ENCODE data around the gene POPDC2. TPM values are rescaled to one million over a fixed set of nuclear protein-coding genes. Genes with fewer than 3 reads are reported as not detected.

POPDC2 gene
- polyA plus RNA-seq, 1 of the 3 experiments (the other 2 are of a cell fraction), result 19.9 TPM

GRCh38 chr3:119647171-119647570 lies 13.2 kb downstream of the POPDC2 start:
- no peak for DNase-seq
- ChIA-PET POLR2A (no interaction called here), CTCF (interaction anchor here (1.1 kb wide), 1 partner anchor 9 kb away, joined by 3 read pairs; no protein-coding TSS in a partner anchor)

GRCh38 chr3:119645813-119646212 lies 14.6 kb downstream of the POPDC2 start:
- WGBS (ENCODE audit: low lambda C conversion rate), result 88% methylated on average over 1 of the region's 1 CpG
- Histone ChIP-seq H3K27me3 (ENCODE audit: insufficient read depth) (no peaks in the 10 kb centered on the region), H3K9me3 (no peaks in the 10 kb centered on the region), H3F3A (replicated peaks; ENCODE audit: insufficient read depth) (peaks cover 14% of the 10 kb centered on the region), H2AFZ (ENCODE audit: low read depth) (no peak overlapping the region), H3K4me2 (no peak overlapping the region), H3K9ac (no peak overlapping the region), H3K4me3 (ENCODE audit: low read depth in 2 of 2, low read length in 1 of 2) (no peak overlapping the region), H3K9me2 (no peaks in the 10 kb centered on the region), H3K27ac (ENCODE audit: low read depth in 2 of 2, low read length in 1 of 2) (no peak overlapping the region), H4K20me1 (ENCODE audit: insufficient read depth) (no peaks in the 10 kb centered on the region), H3K79me2 (ENCODE audit: insufficient read depth) (no peaks in the 10 kb centered on the region), H3K4me1 (ENCODE audit: control insufficient read depth in 1 of 2, insufficient read depth in 2 of 2, low read depth in 1 of 2, low read length in 1 of 2) (peaks cover 14 to 18% of the 10 kb centered on the region in 2 experiments), H3K36me3 (replicated peaks in 1 of 2; ENCODE audit: control insufficient read depth in 1 of 2, insufficient read depth in 2 of 2, low read length in 1 of 2) (peaks cover 4 to 19% of the 10 kb centered on the region in 2 experiments)
- DNase-seq, result no peak
- TF ChIP-seq JUND (IDR thresholded peaks at IDR 0.05) (no peak), USF1 (IDR thresholded peaks at IDR 0.05; ENCODE audit: borderline replicate concordance, low read depth) (no peak), EZH2phosphoT487 (IDR thresholded peaks at IDR 0.05; ENCODE audit: borderline replicate concordance, low read depth) (no peak), POLR2AphosphoS5 (IDR thresholded peaks at IDR 0.05; ENCODE audit: low read depth, low read length) (no peak), MXI1 (IDR thresholded peaks at IDR 0.05; ENCODE audit: low read depth, low read length) (no peak), RAD21 (IDR thresholded peaks at IDR 0.05; ENCODE audit: low read length) (no peak), NRF1 (IDR thresholded peaks at IDR 0.05; ENCODE audit: low read depth, low read length) (no peak)
- CTCF ChIA-PET, result no interaction called here
- POLR2A ChIA-PET, result no interaction called here

More at GRCh38 chr3:119647171-119647570, 13.2 kb downstream of the POPDC2 start:
- Histone ChIP-seq H3K4me1 (ENCODE audit: control insufficient read depth in 1 of 2, insufficient read depth in 2 of 2, low read depth in 1 of 2, low read length in 1 of 2) (peaks cover 14 to 18% of the 10 kb centered on the region in 2 experiments), H3K36me3 (replicated peaks in 1 of 2; ENCODE audit: control insufficient read depth in 1 of 2, insufficient read depth in 2 of 2, low read length in 1 of 2) (peaks cover 0 to 7% of the 10 kb centered on the region in 2 experiments), H3K9me3 (no peaks in the 10 kb centered on the region), H3K4me2 (no peak overlapping the region), H2AFZ (ENCODE audit: low read depth) (no peak overlapping the region), H3K4me3 (ENCODE audit: low read depth in 2 of 2, low read length in 1 of 2) (no peak overlapping the region), H3K79me2 (ENCODE audit: insufficient read depth) (no peaks in the 10 kb centered on the region), H3K9me2 (no peaks in the 10 kb centered on the region), H3K9ac (no peak overlapping the region), H3K27ac (ENCODE audit: low read depth in 2 of 2, low read length in 1 of 2) (peak overlapping the region in 1 of 2 experiments; percentile 48; a peak in 1 of 4 replicates), H4K20me1 (ENCODE audit: insufficient read depth) (no peaks in the 10 kb centered on the region), H3F3A (replicated peaks; ENCODE audit: insufficient read depth) (peaks cover 14% of the 10 kb centered on the region), H3K27me3 (ENCODE audit: insufficient read depth) (no peaks in the 10 kb centered on the region)
- WGBS (ENCODE audit: low lambda C conversion rate), result 96% methylated on average over 2 of the region's 2 CpGs
- TF ChIP-seq IRF3 (IDR thresholded peaks at IDR 0.05; ENCODE audit: low read depth, low read length) (no peak), POLR2AphosphoS5 (IDR thresholded peaks at IDR 0.05; ENCODE audit: low read depth, low read length) (no peak), TEAD4 (IDR thresholded peaks at IDR 0.05; ENCODE audit: borderline replicate concordance, insufficient read depth) (no peak), PBX3 (IDR thresholded peaks at IDR 0.05) (no peak), SIN3A (IDR thresholded peaks at IDR 0.05; ENCODE audit: borderline replicate concordance, low read depth, low read length) (no peak), SMC3 (IDR thresholded peaks at IDR 0.05; ENCODE audit: low read depth, low read length) (no peak), EZH2phosphoT487 (IDR thresholded peaks at IDR 0.05; ENCODE audit: borderline replicate concordance, low read depth) (no peak), ELF1 (IDR thresholded peaks at IDR 0.05) (no peak), MXI1 (IDR thresholded peaks at IDR 0.05; ENCODE audit: low read depth, low read length) (no peak), NFIC (IDR thresholded peaks at IDR 0.05; ENCODE audit: borderline replicate concordance) (no peak), RCOR1 (IDR thresholded peaks at IDR 0.05; ENCODE audit: low read length) (no peak), FOXJ3 (CRISPR knock-in tag; IDR thresholded peaks at IDR 0.05) (no peak), TCF12 (IDR thresholded peaks at IDR 0.05) (no peak), YY1 (IDR thresholded peaks at IDR 0.05; ENCODE audit: low read depth) (no peak), JUND (IDR thresholded peaks at IDR 0.05) (no peak), GATA2 (CRISPR knock-in tag; IDR thresholded peaks at IDR 0.05) (no peak)
